ENCODE measurements around the gene RNF115.

DNA sequence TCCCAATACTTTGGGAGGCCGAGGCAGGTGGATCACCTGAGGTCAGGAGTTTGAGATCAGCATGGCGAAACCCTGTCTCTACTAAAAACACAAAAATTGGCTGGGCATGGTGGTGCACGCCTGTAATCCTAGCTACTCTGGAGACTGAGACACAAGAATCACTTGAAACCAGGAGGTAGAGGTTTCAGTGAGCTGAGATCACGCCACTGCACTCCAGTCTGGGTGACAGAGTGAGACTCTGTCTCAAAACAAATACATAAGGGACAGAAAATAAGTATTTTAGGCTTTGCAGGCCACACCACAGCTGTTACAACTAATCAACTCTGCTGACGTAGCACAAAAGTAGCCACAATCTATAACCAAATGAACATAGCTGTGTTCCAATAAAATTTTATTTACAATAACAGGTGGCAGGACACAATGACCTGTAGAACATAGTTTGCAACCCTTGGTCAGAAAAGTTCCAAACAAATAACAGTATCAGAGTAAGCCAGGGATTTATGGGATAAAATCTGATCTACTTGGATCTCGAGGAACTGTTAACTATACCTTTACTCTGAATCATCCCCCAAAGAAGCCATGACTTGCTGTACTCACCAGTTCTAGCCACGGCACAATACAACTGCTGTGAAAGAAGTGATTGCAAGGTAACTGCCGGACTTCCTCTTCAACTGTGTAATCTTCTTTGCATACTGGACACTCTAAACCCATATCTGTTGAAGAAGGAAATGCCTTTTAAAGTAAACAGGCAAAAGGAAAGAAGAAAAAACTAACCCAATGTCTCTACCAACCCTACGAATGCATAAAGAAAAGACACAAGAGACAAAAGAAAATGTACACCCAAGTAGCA lies 76.3 kb downstream of the RNF115 start:
- TF ChIP-seq LEF1 (IDR thresholded peaks at IDR 0.05; ENCODE audit: borderline replicate concordance) (no peak), BHLHE40 (IDR thresholded peaks at IDR 0.05; ENCODE audit: borderline replicate concordance) (no peak), SP1 (IDR thresholded peaks at IDR 0.05) (no peak), SUZ12 (IDR thresholded peaks at IDR 0.05) (no peak), ZNF384 (IDR thresholded peaks at IDR 0.05) (no peak), NFRKB (IDR thresholded peaks at IDR 0.05) (no peak)
